C1 segment of cervical spinal cord (tissue), 14 donors: ENCODE measurements around the gene OS9.

Experiments
- DNase-seq, 14 donors: peaks; one replicate each; lab custom pipeline; 2025; lab: John Stamatoyannopoulos, UW

OS9 gene

GRCh38 chr12:57722716-57723629 lies 29.0 kb downstream of the OS9 start:
- DNase-seq: no peak

GRCh38 chr12:57723630-57723962 lies 29.7 kb downstream of the OS9 start:
- no peak for DNase-seq

DNA sequence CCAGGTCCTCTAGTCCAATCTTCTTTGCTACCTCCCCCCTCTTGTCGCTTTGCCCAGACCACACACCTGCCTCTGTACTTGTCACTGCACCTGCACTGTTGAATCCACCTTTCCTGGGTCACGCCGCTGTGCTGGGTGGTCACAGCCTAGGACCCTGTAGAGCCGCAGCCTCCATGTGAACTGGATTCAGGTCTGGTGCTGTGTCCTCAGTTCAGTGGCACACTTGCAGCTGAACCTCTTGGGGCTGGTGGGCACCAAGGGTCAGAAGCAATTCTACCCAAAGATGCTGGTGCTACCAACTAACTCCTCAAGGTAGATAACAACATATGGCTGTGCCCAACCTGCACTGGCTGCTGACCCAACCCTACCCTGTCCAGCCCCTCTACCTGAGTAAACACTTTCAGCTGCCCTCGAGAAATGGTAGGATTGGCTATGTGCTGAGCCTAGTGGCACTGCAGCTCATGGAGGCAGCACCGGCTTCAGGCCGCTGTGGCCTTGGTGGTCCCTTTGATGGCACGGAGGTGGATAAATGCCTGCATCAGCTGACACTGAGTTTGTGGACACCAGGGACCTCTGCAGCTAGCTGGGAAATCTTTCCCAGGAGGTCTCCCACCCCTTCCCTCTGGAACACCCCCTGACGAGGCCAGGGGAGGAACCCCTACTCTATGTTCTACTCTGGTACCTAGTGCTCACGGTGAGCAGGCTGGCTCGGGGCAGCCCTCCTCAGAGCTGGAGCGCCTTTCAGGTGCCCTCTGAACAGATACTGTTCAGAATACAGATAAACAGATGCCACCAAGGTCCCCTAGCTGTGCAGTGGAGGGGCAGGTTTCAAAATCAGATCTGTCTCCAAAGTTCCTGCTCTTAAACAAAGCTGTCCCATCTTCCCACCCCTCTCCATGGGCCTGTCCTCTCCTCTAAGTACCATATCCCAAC lies 30.3 kb downstream of the OS9 start:
- DNase-seq: no peak

- no peak for DNase-seq
Measured at GRCh38 chr12:57724936-57725740, 31.2 kb downstream of the OS9 start.

GRCh38 chr12:57725851-57726150 lies 31.9 kb downstream of the OS9 start:
- DNase-seq: no peak

DNA sequence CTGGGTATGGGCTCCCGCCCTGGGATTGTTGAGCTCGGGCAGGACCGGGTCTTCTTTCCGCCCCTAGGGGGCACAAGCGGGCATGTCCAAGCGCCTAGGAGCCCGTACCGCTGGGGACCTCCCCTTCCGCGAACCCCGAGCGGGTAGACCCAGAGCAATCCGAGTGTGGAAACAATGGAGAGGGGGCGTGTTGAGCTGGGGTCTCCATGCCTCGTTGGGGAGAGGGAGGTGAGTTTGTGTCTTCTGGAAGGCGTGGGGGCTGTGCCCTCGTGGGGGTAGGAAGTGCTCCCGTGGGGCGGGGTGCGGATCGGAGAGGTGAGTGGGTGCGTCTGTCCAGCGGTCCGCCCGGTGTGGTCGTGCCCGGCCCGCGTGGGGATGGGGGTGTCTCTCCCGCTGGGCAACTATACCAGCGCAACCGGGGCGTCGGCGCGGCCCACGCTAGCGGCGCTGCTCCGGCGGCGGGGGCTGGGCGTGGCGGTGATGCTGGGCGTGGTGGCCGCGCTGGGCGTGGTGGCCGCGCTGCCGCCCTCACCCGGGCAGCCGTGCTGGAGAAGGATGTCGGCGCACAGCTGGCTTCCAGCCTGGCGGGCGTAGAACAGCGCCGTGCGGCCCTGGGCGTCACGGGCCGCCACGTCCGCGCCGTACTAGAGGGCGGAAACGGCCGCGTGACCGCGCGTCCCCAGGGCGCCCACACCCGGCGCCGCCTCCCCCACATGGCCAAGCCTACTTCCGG lies 32.4 kb downstream of the OS9 start:
- DNase-seq: peak in 9 of 14 donors; percentile 6 to 56 (median 32)

DNA sequence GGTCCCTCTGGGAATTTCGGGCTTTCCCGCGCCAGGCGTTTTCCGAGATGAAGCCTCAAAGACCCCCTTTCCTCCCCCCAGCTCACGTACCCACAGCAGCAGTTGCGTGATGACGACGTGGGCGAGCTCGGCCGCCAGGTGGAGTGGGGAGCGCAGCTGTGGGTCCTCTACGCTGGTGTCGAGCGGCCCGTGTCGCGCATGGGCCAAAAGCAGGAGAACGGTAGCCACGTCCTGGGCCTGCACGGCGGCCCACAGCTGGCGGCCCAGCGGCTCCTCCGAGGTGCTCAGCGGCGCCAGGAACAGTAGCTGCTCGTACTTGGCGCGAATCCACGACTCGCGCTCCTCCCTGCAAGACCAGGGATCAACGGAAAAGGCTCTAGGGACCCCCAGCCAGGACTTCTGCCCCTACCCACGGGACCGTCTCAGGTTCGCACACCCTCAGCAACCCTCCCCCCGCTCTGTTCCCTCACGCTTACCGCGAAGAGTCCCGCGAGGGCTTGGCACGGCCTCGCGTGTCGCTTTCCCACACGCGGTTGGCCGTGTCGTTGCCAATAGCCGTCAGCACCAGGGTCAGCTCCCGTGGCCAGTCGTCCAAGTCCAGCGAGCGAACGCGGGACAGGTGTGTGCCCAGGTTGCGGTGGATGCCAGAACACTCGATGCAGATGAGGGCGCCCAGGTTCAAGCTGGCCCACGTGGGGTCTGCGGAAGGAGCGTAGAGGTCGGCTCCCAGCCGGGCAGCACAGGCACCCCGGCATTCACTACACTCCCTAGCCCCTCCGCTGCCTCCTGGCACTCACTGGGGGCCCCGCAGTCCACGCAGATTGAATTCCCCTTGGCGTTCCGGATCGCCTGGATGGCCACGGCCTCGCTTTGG lies 33.2 kb downstream of the OS9 start:
- peak in 1 of 14 donors; percentile 43 for DNase-seq

GRCh38 chr12:57727758-57728395 lies 33.9 kb downstream of the OS9 start:
- DNase-seq: no peak

GRCh38 chr12:57729321-57729844 lies 35.5 kb downstream of the OS9 start:
- DNase-seq: no peak

DNA sequence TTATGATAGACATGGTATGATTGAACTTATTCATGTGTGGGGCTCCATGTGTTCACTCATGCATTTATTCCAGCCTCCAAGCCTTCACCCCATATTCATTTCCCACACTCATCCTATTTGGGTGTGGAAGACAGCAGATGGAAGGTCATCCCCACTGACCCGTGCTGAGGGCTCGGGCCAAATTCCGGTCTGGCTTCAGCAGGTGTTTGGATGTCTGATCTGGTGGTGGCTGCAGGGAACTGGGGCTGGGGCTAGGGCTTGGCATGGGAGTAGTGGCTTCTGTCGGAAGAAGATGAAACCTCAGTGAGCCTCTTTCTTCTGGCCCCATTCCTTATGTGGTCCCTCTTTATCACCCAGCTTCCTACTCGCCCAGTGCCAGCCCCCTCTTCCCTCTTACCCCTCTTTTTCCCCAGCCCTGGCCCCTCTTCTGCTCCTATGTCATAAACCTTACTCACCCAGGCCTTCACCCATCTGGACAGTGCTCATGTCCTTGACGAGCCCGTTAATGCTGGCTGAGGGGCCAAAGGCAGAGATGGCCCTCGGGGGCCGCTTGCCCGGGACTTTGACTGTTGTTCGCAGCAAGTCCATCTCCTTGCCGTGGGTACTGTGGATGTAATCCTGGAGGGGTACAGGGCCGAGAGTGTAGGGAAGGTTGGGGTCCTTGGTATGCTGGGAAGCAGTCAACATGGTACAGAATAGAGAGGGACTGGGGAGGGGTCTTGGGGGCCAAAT lies 36.6 kb downstream of the OS9 start:
- DNase-seq: no peak

DNA sequence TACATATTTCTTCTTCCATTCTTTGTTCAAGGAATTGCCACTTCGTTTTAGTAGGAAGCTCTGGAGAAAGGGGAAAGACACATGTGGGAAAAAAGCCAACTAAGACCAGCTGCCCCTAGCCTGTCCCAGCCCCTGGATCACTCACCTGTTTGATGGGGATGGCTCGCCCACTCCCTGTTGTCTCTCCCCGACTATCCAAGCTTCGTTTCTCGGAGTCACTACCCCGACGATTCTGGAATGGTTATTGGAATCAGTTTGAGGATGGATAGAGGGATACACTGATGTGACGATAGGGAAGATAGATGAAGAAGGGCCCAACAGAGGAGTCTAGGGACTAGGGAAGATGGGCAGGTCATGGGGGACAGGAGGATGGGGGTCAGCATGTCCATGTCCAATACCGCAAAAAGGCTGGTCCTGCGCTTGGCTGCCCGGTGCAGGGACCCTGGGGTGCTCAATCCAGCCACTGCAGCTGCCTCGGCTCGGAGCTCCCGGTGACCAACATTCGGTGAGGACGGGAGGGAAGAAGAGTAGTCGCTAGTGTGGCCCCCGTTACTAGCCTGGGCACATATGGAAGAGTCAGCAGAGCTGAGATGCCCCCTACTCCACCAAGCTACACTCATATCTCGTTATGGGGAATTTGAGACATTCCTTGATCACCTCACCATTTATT lies 37.6 kb downstream of the OS9 start:
- no peak for DNase-seq

DNA sequence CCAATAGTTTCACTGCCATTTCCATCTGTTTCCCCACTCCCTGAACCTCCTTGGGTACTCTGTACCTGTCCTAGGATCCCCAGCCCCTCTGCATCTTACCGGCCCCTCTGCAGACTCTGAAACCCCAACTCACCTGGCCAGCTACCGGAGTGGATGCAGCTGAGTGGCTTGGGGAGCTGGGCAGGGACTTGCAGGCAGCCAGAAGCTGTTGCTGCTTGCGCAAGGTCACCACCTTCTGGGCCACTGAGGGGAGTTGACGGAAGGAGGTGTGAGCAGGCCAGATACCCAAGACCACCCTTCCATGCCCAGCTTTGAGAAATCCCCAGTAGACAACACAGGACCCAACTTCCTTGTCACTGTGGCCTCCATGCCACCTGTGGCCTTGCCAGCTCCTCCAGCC lies 38.3 kb downstream of the OS9 start:
- no peak for DNase-seq

GRCh38 chr12:57732726-57733593 lies 39.0 kb downstream of the OS9 start:
- no peak for DNase-seq

GRCh38 chr12:57733928-57734327 lies 40.0 kb downstream of the OS9 start:
- DNase-seq: no peak

GRCh38 chr12:57734591-57734990 lies 40.7 kb downstream of the OS9 start:
- no peak for DNase-seq

- peak in 1 of 14 donors; percentile 61 for DNase-seq
Measured at GRCh38 chr12:57735198-57735855, 41.4 kb downstream of the OS9 start.
